ENCODE results near the gene LTA4H. TPM values are rescaled to one million over a fixed set of nuclear protein-coding genes. Genes with fewer than 3 reads are reported as not detected.

The LTA4H gene
- total RNA-seq, 1 donor from 2014 or later, result 67.6 TPM

DNA sequence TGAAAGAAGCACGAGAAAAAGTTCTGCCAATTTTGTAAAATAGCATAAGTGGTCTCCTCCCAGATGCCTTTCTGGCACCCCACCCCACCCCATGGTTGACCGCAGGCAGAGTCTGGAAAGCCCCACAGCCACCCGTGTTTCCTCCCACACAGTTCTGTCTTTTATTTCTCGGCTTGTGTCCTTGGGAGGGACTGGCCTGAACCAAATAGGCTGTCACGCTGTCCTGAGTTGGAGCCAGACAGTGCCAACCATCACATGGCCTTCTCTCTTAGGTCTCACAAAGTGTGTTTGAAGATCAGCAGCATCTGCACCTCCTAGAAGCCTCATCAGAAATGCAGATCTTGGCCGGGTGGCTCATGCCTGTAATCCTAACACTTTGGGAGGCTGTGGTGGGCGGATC lies 10.2 kb upstream of the LTA4H start:
- Histone ChIP-seq H3K4me2 (ENCODE audit: low read length) (no peak overlapping the region), H3K4me1 (ENCODE audit: insufficient read depth, low read length) (peaks cover 17% of the 10 kb centered on the region), H3K9ac (ENCODE audit: low read length) (no peak overlapping the region), H4K20me1 (ENCODE audit: insufficient read depth, low read length) (no peaks in the 10 kb centered on the region), H2AFZ (ENCODE audit: low read depth, low read length) (no peak overlapping the region), H3K27me3 (ENCODE audit: insufficient read depth, low read length) (peaks cover 2% of the 10 kb centered on the region), H3K79me2 (ENCODE audit: insufficient read depth, low read length) (no peaks in the 10 kb centered on the region), H3K4me3 (ENCODE audit: insufficient read depth, low read depth, low read length) (no peak overlapping the region), H3K27ac (ENCODE audit: low read depth, low read length) (no peak overlapping the region), H3K36me3 (ENCODE audit: insufficient read depth, low read length) (no peaks in the 10 kb centered on the region), H3K9me3 (ENCODE audit: insufficient read depth, low read depth, low read length) (no peaks in the 10 kb centered on the region)
- TF ChIP-seq, protein P1, sequence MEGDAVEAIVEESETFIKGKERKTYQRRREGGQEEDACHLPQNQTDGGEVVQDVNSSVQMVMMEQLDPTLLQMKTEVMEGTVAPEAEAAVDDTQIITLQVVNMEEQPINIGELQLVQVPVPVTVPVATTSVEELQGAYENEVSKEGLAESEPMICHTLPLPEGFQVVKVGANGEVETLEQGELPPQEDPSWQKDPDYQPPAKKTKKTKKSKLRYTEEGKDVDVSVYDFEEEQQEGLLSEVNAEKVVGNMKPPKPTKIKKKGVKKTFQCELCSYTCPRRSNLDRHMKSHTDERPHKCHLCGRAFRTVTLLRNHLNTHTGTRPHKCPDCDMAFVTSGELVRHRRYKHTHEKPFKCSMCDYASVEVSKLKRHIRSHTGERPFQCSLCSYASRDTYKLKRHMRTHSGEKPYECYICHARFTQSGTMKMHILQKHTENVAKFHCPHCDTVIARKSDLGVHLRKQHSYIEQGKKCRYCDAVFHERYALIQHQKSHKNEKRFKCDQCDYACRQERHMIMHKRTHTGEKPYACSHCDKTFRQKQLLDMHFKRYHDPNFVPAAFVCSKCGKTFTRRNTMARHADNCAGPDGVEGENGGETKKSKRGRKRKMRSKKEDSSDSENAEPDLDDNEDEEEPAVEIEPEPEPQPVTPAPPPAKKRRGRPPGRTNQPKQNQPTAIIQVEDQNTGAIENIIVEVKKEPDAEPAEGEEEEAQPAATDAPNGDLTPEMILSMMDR (IDR thresholded peaks at IDR 0.05; ENCODE audit: insufficient read depth, low read depth, low read length), result no peak
- TF ChIP-seq EZH2 (IDR thresholded peaks at IDR 0.05; ENCODE audit: insufficient read depth, low read length), result no peak
- Mint-ChIP-seq H3K4me1 (ENCODE audit: low read depth, unreplicated experiment) (peaks cover 16% of the 10 kb centered on the region), H3K36me3 (ENCODE audit: low read depth, unreplicated experiment) (no peaks in the 10 kb centered on the region), H3K27ac (ENCODE audit: unreplicated experiment) (no peak overlapping the region), H3K4me3 (ENCODE audit: unreplicated experiment) (no peak overlapping the region), H3K9me3 (ENCODE audit: unreplicated experiment) (no peaks in the 10 kb centered on the region), H3K27me3 (ENCODE audit: low read depth, unreplicated experiment) (no peaks in the 10 kb centered on the region)
- DNase-seq (ENCODE audit: low read depth) (no peak), FAIRE-seq (no peak)

DNA sequence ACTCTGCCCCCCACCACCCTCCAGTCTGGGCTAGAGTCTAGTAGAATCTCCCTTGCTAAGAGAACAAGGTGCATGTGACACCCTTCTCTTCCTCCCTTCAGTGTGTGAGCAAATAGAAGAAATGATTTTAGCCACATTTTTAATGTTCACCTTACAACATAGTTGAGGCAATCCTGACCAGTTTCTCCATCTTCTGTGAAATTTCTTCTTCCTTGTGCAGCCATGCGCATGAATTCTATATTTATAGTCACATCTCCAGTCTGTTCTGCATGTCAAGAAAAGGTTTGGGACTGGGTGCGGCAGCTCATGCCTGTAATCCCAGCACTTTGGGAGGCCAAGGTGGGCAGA lies 9.5 kb upstream of the LTA4H start:
- Histone ChIP-seq H3K4me3 (ENCODE audit: insufficient read depth, low read depth, low read length) (no peak overlapping the region), H3K9me3 (ENCODE audit: insufficient read depth, low read depth, low read length) (no peaks in the 10 kb centered on the region), H3K9ac (ENCODE audit: low read length) (no peak overlapping the region), H3K79me2 (ENCODE audit: insufficient read depth, low read length) (no peaks in the 10 kb centered on the region), H2AFZ (ENCODE audit: low read depth, low read length) (no peak overlapping the region), H3K4me1 (ENCODE audit: insufficient read depth, low read length) (peaks cover 17% of the 10 kb centered on the region), H3K27me3 (ENCODE audit: insufficient read depth, low read length) (peaks cover 2% of the 10 kb centered on the region), H3K36me3 (ENCODE audit: insufficient read depth, low read length) (no peaks in the 10 kb centered on the region), H3K27ac (ENCODE audit: low read depth, low read length) (no peak overlapping the region), H3K4me2 (ENCODE audit: low read length) (peak overlapping the region; percentile 31), H4K20me1 (ENCODE audit: insufficient read depth, low read length) (no peaks in the 10 kb centered on the region)
- peaks cover 16% of the 10 kb centered on the region for H3K4me1 Mint-ChIP-seq (ENCODE audit: low read depth, unreplicated experiment)
- DNase-seq (ENCODE audit: low read depth), result no peak
- H3K27ac Mint-ChIP-seq (ENCODE audit: unreplicated experiment), result no peak overlapping the region
- TF ChIP-seq, protein P1 (IDR thresholded peaks at IDR 0.05; ENCODE audit: insufficient read depth, low read depth, low read length), result no peak
- no peak for TF ChIP-seq EZH2 (IDR thresholded peaks at IDR 0.05; ENCODE audit: insufficient read depth, low read length)
- FAIRE-seq, result no peak
- no peak overlapping the region for H3K4me3 Mint-ChIP-seq (ENCODE audit: unreplicated experiment)
- no peaks in the 10 kb centered on the region for H3K9me3 Mint-ChIP-seq (ENCODE audit: unreplicated experiment)
- no peaks in the 10 kb centered on the region for H3K27me3 Mint-ChIP-seq (ENCODE audit: low read depth, unreplicated experiment)
- no peaks in the 10 kb centered on the region for H3K36me3 Mint-ChIP-seq (ENCODE audit: low read depth, unreplicated experiment)

DNA sequence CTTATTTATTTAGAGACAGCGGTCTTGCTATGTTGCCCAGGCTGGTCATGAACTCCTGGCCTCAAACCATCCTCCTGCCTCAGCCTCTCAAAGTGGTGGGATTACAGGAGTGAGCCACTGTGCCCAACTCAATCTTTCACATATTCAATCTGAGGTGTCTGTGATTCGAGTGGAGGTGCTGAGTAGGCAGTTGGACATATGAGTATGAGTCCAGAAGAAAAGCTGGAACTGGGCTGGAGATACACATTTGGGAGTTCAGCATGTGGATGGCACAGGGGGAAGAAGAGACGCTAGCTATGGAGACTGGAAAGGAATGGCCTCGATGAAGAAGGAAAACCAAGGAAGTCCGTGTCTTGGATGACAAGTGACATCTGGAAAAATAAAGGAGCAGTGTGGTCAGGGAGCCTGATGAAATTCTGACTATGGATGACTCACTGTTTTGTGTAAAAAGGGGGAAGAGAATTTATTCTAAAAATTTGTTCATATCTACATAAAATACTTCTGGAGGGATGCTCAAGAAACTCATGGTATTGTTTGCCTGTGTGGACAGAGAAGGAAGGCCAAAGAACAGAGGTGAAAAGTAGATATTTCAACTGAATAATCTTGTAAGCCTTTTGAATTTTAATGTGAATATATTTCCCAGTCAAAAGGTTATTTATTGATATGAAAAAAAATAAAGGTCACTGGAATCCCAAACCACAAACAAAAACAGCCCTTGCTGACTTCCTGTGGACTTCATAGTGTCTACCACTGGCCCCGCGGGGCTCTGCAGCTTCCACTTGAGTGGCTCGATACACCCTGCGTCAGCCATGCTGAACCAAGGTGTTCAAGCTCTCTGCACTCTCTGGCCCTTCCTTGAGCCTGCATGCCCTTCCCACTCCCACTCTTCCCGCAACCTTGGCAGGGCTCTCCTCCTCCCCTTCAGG lies 8.9 kb upstream of the LTA4H start:
- H3K9ac ChIP-seq (ENCODE audit: low read length), result no peak overlapping the region
- FAIRE-seq (no peak), DNase-seq (ENCODE audit: low read depth) (peak; percentile 64)
- Mint-ChIP-seq H3K9me3 (ENCODE audit: unreplicated experiment) (no peaks in the 10 kb centered on the region), H3K4me1 (ENCODE audit: low read depth, unreplicated experiment) (peaks cover 16% of the 10 kb centered on the region), H3K27me3 (ENCODE audit: low read depth, unreplicated experiment) (no peaks in the 10 kb centered on the region), H3K36me3 (ENCODE audit: low read depth, unreplicated experiment) (no peaks in the 10 kb centered on the region), H3K4me3 (ENCODE audit: unreplicated experiment) (no peak overlapping the region), H3K27ac (ENCODE audit: unreplicated experiment) (peak overlapping the region; percentile 30)
- no peak overlapping the region for H2AFZ ChIP-seq (ENCODE audit: low read depth, low read length)
- H3K36me3 ChIP-seq (ENCODE audit: insufficient read depth, low read length), result no peaks in the 10 kb centered on the region
- H3K79me2 ChIP-seq (ENCODE audit: insufficient read depth, low read length), result no peaks in the 10 kb centered on the region
- H3K4me3 ChIP-seq (ENCODE audit: insufficient read depth, low read depth, low read length), result no peak overlapping the region
- peak overlapping the region; percentile 31 for H3K4me2 ChIP-seq (ENCODE audit: low read length)
- TF ChIP-seq, protein P1 (IDR thresholded peaks at IDR 0.05; ENCODE audit: insufficient read depth, low read depth, low read length), result no peak
- no peak for TF ChIP-seq EZH2 (IDR thresholded peaks at IDR 0.05; ENCODE audit: insufficient read depth, low read length)
- no peak overlapping the region for H3K27ac ChIP-seq (ENCODE audit: low read depth, low read length)
- H3K4me1 ChIP-seq (ENCODE audit: insufficient read depth, low read length), result peaks cover 17% of the 10 kb centered on the region
- H3K9me3 ChIP-seq (ENCODE audit: insufficient read depth, low read depth, low read length), result no peaks in the 10 kb centered on the region
- H4K20me1 ChIP-seq (ENCODE audit: insufficient read depth, low read length), result no peaks in the 10 kb centered on the region
- peaks cover 2% of the 10 kb centered on the region for H3K27me3 ChIP-seq (ENCODE audit: insufficient read depth, low read length)

Data from astrocyte (in vitro differentiated cells and primary cell).